Ureter (tissue), 1 donor: ENCODE data around the gene GRIN3A. TPM values are rescaled to one million over a fixed set of nuclear protein-coding genes. Genes with fewer than 3 reads are reported as not detected.

Experiments
- DNase-seq: peaks from one replicate; pipeline ENCODE4 v3.0.0-alpha.2; 2020; ENCODE audit warnings: low spot score
- total RNA-seq: library from RNA; stranded (reverse); gene quantifications from one replicate; pipeline ENCODE4 v1.2.4, GENCODE V29; 2023
- donor health status: DM: yes; HTN: yes; CAD: no.

The GRIN3A gene
- total RNA-seq, 1 donor from 2014 or later = 0.05 TPM

GRCh38 chr9:101524371-101524770 lies 214.1 kb downstream of the GRIN3A start:
- DNase-seq = no peak

Other genes starting within 250 kb of the GRIN3A start
- gene RNF20, start 204.8 kb downstream of the GRIN3A start, total RNA-seq = 41.4 TPM
- gene PPP3R2, start 143.7 kb downstream of the GRIN3A start, total RNA-seq = not detected